Duodenal mucosa (tissue), 2 donors: ENCODE results near the gene NOP14.

ENCODE experiments used
- H3K27ac ChIP-seq: one replicate; pipeline ENCODE4 v1.7.0; 2013; ENCODE audit warnings: low read depth, low read length
- H3K27me3 ChIP-seq, 2 donors: one replicate each; pipeline ENCODE4 v1.7.0; 2013; ENCODE audit warnings: low read length in 2 of 2, control low read depth in 1 of 2; ENCODE audit not compliant: insufficient read depth in 2 of 2, control insufficient read depth in 1 of 2
- H3K36me3 ChIP-seq, 2 donors: one replicate each; pipeline ENCODE4 v1.7.0; 2013; ENCODE audit warnings: low read length in 2 of 2, control low read depth in 1 of 2; ENCODE audit not compliant: insufficient read depth in 2 of 2, control insufficient read depth in 1 of 2
- H3K4me1 ChIP-seq, 2 donors: one replicate each; pipeline ENCODE4 v1.7.0; 2013; ENCODE audit warnings: low read length in 2 of 2, control low read depth in 1 of 2; ENCODE audit not compliant: insufficient read depth in 2 of 2, control insufficient read depth in 1 of 2
- H3K4me3 ChIP-seq, 2 donors: one replicate each; pipeline ENCODE4 v1.7.0; 2013; ENCODE audit warnings: low read length in 2 of 2, low read depth in 1 of 2
- H3K9ac ChIP-seq, 2 donors: one replicate each; pipeline ENCODE4 v1.7.0; 2013; ENCODE audit warnings: low read length in 2 of 2, low read depth in 1 of 2
- H3K9me3 ChIP-seq, 2 donors: one replicate each; pipeline ENCODE4 v1.7.0; 2013; ENCODE audit warnings: low read length in 2 of 2, control low read depth in 1 of 2; ENCODE audit not compliant: control insufficient read depth in 1 of 2

NOP14 gene

GRCh38 chr4:2937146-2937857 lies 25.9 kb downstream of the NOP14 start:
- H3K36me3 ChIP-seq = peaks cover 27 to 53% of the 10 kb centered on the region in 2 donors
- no peaks in the 10 kb centered on the region for H3K27me3 ChIP-seq

GRCh38 chr4:2936773-2937145 lies 26.4 kb downstream of the NOP14 start:
- H3K27ac ChIP-seq = no peak overlapping the region
- H3K4me3 ChIP-seq = no peak overlapping the region
- H3K4me1 ChIP-seq = peaks cover 36 to 37% of the 10 kb centered on the region in 2 donors
- no peaks in the 10 kb centered on the region for H3K27me3 ChIP-seq
- no peaks in the 10 kb centered on the region for H3K9me3 ChIP-seq
- H3K36me3 ChIP-seq = peaks cover 27 to 48% of the 10 kb centered on the region in 2 donors
- H3K9ac ChIP-seq = no peak overlapping the region

More at GRCh38 chr4:2937146-2937857, 25.9 kb downstream of the NOP14 start:
- H3K4me1 ChIP-seq = peaks cover 33 to 36% of the 10 kb centered on the region in 2 donors
- no peak overlapping the region for H3K4me3 ChIP-seq
- no peaks in the 10 kb centered on the region for H3K9me3 ChIP-seq
- H3K27ac ChIP-seq = no peak overlapping the region
- no peak overlapping the region for H3K9ac ChIP-seq

DNA sequence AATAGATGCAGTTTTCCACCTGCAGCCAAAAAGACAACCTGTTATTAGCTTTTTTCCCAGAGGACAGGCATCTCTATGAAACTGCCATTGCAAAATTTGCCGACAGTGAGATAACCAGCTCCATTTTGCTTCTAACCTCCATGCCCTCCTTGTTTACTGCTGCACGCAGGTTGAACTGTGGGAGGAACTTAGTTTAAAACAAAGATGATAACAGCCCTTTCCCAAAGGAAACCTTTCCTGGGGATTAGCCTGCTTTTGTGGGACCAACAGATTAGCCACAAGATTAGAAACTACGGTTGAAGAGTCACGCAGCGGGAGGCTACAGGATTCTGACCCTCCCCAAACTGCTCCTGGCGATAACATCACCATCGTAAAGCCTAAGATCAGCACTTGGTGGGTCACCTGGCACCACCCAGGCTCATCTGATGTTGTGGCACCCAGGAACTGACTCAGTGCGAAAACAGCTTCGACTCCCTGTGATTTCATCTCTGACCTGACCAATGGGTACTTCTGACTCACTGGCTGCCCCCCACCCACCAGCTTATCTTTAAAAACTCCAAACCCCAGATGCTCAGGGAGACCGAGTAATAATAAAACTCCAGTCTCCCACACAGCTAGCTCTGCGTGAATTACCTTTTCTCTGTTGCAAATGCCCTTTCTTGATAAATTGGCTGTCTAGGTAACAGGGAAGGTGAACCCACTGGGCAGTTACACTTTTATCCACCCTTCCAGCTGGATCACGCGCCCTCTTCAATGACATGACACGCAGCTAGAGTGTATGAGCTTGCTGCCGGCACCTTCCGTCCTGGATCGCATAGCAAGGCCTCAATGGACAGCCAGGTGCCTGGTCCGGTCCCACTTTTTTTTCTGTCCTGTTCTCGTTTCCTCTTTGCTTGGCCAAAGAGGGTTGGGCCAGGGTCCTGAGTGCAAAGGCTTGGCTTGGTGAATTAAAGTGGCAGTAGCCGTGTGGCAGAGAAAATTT lies 27.2 kb downstream of the NOP14 start:
- no peak overlapping the region for H3K27ac ChIP-seq
- H3K36me3 ChIP-seq = peaks cover 20 to 45% of the 10 kb centered on the region in 2 donors
- peak overlapping the region; percentile 76 to 95 for H3K4me3 ChIP-seq
- H3K9me3 ChIP-seq = no peaks in the 10 kb centered on the region
- H3K27me3 ChIP-seq = no peaks in the 10 kb centered on the region
- peaks cover 41 to 43% of the 10 kb centered on the region in 2 donors for H3K4me1 ChIP-seq
- peak overlapping the region; percentile 87 to 97 for H3K9ac ChIP-seq

DNA sequence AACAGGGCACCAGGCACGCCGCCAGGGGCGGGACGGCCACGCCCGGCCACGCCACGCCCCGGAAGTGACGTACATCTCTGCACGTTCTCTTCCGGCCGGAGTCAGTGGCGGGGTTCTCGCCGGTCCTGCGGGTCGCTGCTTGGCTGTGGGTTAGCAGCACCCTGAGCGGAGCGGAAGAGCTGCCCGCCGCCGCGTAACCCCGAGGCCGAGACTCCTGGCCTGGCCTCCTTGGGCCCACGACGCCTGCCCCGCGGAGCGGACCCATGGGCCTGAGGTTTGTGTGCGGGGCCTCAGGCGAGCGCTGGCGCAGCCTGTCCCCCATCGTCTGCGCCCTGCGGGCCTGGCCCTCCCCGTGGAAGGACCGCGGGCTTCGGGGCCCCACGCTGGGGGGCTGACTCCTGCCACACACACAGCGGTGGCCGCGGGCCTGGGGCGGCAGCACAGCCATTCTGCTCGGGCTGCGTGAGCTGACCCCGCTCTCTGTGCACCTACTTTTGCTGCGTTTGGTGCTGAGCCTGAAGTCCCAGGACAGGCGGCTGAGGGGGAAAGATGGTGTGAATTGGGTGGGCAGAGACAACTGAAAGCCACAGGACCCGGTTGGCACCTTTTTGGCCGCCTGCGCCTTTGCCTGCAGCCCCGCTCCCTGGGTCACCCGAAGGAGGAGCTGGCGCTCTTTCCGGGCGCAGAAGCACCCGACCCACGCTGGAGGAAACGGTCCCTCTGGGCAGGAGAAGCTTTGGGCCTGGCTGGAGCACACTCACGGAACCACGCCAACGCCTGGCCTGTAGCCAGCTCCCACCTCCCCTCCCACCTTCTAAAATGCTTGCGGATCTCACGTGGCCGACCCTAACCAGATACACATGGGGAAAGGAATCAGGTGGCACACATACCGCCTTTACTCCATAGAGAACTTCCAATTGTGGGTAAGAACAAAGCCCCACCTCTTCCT lies 28.1 kb downstream of the NOP14 start:
- Histone ChIP-seq H3K9me3 (no peaks in the 10 kb centered on the region), H3K27me3 (no peaks in the 10 kb centered on the region), H3K9ac (peak overlapping the region; percentile 87 to 97), H3K4me3 (peak overlapping the region; percentile 76 to 95), H3K27ac (peak overlapping the region; percentile 81), H3K4me1 (peaks cover 46 to 51% of the 10 kb centered on the region in 2 donors), H3K36me3 (peaks cover 12 to 43% of the 10 kb centered on the region in 2 donors)

GRCh38 chr4:2934077-2934812 lies 29.0 kb downstream of the NOP14 start:
- peaks cover 12 to 42% of the 10 kb centered on the region in 2 donors for H3K36me3 ChIP-seq

DNA sequence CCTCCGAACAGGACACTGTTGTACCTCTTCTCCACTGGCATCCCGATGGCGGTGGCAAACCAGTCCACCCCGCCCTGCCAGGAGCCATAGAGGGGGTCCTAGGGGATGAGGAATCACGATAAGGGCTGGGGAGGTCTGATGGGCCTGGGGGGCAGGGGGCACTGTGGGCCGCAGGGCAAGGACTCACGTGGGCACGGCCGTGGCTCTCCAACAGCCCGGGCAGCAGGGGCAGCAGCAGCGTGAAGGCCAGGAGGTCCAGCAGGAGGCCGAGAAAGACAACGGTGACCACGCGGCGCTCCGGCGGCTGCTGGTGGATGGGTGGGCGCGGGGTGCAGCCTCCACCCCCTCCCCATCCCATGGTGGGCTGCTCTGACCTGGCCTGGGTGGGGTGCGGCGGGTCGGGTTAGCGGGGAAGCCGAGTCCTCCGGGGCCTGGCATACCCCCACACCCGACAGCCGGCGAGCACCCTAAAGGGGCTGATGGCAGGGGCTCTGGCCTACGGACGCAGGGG lies 29.6 kb downstream of the NOP14 start:
- H3K4me1 ChIP-seq = peaks cover 47 to 52% of the 10 kb centered on the region in 2 donors

More at GRCh38 chr4:2934077-2934812, 29.0 kb downstream of the NOP14 start:
- H3K9ac ChIP-seq = peak overlapping the region in 1 of 2 donors; percentile 60
- peaks cover 47 to 52% of the 10 kb centered on the region in 2 donors for H3K4me1 ChIP-seq
- H3K4me3 ChIP-seq = peak overlapping the region; percentile 55 to 62
- no peaks in the 10 kb centered on the region for H3K9me3 ChIP-seq
- H3K27me3 ChIP-seq = no peaks in the 10 kb centered on the region
- peak overlapping the region; percentile 56 for H3K27ac ChIP-seq

GRCh38 chr4:2932951-2933565 lies 30.1 kb downstream of the NOP14 start:
- Histone ChIP-seq H3K27me3 (no peaks in the 10 kb centered on the region), H3K9me3 (no peaks in the 10 kb centered on the region), H3K9ac (peak overlapping the region; percentile 31 to 60), H3K4me3 (peak overlapping the region; percentile 55 to 62), H3K4me1 (peaks cover 47 to 52% of the 10 kb centered on the region in 2 donors), H3K27ac (peak overlapping the region; percentile 56), H3K36me3 (peaks cover 7 to 41% of the 10 kb centered on the region in 2 donors)

More for the DNA sequence above, 29.6 kb downstream of the NOP14 start:
- Histone ChIP-seq H3K36me3 (peaks cover 9 to 42% of the 10 kb centered on the region in 2 donors), H3K27me3 (no peaks in the 10 kb centered on the region), H3K9ac (peak overlapping the region; percentile 31 to 60), H3K27ac (peak overlapping the region; percentile 56), H3K9me3 (no peaks in the 10 kb centered on the region), H3K4me3 (peak overlapping the region; percentile 55 to 62)

DNA sequence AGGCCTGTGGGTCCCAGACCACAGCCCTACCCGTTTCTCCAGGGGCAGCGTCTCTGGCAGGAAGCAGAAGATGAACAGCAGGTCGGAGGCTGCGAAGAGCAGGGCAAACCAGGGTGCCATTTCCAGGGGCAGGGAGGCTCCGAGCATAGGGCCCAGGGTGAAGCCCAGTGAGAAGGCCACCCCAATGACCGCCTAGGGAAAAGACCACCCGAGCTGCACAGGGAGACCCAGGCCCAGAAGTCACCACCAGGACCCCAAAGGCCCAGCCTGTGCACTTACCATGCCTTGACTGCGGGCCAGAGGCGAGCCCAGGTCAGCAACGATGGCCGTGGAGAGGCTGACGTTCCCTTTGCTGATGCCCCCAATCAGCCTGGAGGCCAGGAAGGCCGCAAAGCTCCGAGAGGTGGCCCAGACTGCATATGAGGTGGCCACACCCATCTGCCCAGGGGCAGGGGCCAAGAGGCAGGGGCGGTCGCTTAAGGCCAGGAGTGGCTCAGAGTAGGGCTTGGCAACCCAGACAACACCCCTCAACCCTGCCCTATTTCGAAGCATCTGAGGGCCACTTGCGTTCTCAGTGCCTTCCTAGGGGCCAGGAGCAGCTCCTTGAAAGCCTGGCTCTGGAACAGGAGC lies 30.8 kb downstream of the NOP14 start:
- Histone ChIP-seq H3K4me1 (peaks cover 47 to 50% of the 10 kb centered on the region in 2 donors), H3K9me3 (no peaks in the 10 kb centered on the region), H3K27me3 (no peaks in the 10 kb centered on the region), H3K36me3 (peaks cover 14 to 42% of the 10 kb centered on the region in 2 donors), H3K9ac (no peak overlapping the region), H3K27ac (no peak overlapping the region), H3K4me3 (peak overlapping the region in 1 of 2 donors; percentile 19)
